Panc1 (cell line): Measurements from ENCODE around the gene TBC1D7.

ENCODE experiments used
- POLR2AphosphoS5 ChIP-seq: IDR thresholded peaks from 2 replicates; pipeline ENCODE4 v1.6.1; 2012; ENCODE audit warnings: mild to moderate bottlenecking, low read depth, low read length, moderate library complexity
- SIN3A ChIP-seq: IDR thresholded peaks from 2 replicates; pipeline ENCODE4 v1.6.1; 2012; ENCODE audit warnings: low read depth, mild to moderate bottlenecking, low read length, moderate library complexity, borderline replicate concordance; ENCODE audit not compliant: insufficient read depth
- TF ChIP-seq, protein P1 (sequence below): fragments of 450-650 bp; IDR thresholded peaks from 2 replicates; pipeline ENCODE4 v1.5.1; 2017; ENCODE audit warnings: mild to moderate bottlenecking
- TF ChIP-seq, protein P2 (sequence below), 2 experiments: IDR thresholded peaks; 2 replicates each; pipeline ENCODE4 v1.6.1; 2011 to 2012; ENCODE audit warnings: low read depth in 2 of 2, control low read depth in 1 of 2, low read length in 1 of 2, mild to moderate bottlenecking in 1 of 2, moderate library complexity in 1 of 2; ENCODE audit not compliant: insufficient read depth in 1 of 2

GRCh38 chr6:13355043-13355945 lies 27.0 kb upstream of the TBC1D7 start:
- TF ChIP-seq, protein P1, sequence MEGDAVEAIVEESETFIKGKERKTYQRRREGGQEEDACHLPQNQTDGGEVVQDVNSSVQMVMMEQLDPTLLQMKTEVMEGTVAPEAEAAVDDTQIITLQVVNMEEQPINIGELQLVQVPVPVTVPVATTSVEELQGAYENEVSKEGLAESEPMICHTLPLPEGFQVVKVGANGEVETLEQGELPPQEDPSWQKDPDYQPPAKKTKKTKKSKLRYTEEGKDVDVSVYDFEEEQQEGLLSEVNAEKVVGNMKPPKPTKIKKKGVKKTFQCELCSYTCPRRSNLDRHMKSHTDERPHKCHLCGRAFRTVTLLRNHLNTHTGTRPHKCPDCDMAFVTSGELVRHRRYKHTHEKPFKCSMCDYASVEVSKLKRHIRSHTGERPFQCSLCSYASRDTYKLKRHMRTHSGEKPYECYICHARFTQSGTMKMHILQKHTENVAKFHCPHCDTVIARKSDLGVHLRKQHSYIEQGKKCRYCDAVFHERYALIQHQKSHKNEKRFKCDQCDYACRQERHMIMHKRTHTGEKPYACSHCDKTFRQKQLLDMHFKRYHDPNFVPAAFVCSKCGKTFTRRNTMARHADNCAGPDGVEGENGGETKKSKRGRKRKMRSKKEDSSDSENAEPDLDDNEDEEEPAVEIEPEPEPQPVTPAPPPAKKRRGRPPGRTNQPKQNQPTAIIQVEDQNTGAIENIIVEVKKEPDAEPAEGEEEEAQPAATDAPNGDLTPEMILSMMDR: no peak
- no peak for TF ChIP-seq POLR2AphosphoS5
- TF ChIP-seq, protein P2, sequence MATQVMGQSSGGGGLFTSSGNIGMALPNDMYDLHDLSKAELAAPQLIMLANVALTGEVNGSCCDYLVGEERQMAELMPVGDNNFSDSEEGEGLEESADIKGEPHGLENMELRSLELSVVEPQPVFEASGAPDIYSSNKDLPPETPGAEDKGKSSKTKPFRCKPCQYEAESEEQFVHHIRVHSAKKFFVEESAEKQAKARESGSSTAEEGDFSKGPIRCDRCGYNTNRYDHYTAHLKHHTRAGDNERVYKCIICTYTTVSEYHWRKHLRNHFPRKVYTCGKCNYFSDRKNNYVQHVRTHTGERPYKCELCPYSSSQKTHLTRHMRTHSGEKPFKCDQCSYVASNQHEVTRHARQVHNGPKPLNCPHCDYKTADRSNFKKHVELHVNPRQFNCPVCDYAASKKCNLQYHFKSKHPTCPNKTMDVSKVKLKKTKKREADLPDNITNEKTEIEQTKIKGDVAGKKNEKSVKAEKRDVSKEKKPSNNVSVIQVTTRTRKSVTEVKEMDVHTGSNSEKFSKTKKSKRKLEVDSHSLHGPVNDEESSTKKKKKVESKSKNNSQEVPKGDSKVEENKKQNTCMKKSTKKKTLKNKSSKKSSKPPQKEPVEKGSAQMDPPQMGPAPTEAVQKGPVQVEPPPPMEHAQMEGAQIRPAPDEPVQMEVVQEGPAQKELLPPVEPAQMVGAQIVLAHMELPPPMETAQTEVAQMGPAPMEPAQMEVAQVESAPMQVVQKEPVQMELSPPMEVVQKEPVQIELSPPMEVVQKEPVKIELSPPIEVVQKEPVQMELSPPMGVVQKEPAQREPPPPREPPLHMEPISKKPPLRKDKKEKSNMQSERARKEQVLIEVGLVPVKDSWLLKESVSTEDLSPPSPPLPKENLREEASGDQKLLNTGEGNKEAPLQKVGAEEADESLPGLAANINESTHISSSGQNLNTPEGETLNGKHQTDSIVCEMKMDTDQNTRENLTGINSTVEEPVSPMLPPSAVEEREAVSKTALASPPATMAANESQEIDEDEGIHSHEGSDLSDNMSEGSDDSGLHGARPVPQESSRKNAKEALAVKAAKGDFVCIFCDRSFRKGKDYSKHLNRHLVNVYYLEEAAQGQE (IDR thresholded peaks at IDR 0.05; ENCODE audit: insufficient read depth in 1 of 2, low read depth in 2 of 2, low read length in 1 of 2): no peak
- no peak for TF ChIP-seq SIN3A
